ENCODE measurements around the gene FAM24B.

FAM24B gene, protein sequence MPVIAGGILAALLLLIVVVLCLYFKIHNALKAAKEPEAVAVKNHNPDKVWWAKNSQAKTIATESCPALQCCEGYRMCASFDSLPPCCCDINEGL

DNA sequence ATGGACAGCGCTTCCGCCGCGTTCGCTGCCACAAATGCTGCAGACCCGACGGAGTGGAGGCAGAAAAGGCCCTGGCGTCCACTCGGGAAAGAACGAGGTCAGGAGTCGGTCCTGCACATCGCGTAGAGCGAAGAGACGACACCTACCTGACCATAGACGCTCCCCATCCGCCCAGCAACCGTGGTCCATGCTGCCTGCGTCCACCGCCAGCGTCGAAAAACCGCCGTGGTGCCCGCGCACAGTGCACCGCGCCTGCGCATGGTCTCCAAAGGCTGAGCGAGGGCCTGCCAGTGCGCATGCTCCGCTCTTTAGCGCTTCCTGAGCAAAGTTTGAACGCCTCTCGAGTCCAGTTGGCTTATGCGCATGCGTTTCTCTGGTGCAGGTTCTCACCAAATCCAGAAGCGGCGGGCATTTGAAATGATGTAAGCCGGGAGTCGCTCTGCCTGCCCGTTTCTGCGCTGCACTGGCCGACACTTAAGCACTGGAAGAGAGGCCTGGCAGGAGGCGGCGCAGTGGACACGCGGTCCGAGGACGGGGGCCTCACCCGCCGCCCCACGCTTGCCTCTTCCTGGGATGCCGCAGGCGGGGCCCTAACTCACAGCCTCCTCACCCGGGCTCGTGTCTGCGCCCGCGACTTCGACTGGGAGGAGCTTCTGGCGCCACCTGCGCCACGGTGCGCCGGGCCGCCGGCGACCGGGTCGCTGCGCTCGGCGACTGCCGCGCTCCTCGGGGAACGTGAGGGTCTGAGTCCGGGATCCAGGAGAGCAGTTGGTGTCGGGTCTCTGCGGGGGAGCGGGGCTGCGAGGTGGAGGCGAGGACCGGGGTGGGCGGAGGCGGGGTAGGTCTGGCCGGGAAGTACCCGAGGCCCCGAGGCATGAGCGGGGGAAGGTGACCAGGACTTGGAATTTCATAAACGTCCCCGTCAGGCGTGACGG, at the start of gene FAM24B:
FAM24B (minus strand) TSS at position 243 of the 935 bp plus-strand sequence. CDS start 29,066 bp downstream, outside the sequence.
- TF ChIP-seq GATA2 (IDR thresholded peaks at IDR 0.05; ENCODE audit: low read depth, low read length) = no peak
- no peak for TF ChIP-seq GATA3 (IDR thresholded peaks at IDR 0.05; ENCODE audit: low read depth, low read length)

DNA sequence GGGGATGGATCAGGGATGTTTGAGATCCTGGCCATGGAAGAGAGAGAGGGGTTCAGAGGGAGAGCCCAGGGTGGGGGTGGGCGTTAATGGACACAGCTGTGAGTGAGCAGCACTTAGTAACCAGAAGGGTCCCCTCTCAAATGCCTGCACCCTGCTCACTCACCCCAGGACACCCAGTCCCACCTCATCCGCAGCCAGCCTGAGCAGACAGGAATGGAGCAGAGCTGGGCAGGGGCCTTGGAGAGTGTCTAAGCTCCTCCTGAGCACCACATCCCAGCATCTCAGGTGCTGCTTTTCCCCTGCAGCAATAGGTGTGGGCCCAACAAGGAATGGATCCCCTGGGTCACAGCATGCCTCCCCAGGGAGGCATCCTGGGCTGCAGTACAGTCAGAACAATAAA, 36.3 kb upstream of the FAM24B start:
- no peak for TF ChIP-seq GATA2 (IDR thresholded peaks at IDR 0.05; ENCODE audit: low read depth, low read length)
- no peak for TF ChIP-seq GATA3 (IDR thresholded peaks at IDR 0.05; ENCODE audit: low read depth, low read length)

DNA sequence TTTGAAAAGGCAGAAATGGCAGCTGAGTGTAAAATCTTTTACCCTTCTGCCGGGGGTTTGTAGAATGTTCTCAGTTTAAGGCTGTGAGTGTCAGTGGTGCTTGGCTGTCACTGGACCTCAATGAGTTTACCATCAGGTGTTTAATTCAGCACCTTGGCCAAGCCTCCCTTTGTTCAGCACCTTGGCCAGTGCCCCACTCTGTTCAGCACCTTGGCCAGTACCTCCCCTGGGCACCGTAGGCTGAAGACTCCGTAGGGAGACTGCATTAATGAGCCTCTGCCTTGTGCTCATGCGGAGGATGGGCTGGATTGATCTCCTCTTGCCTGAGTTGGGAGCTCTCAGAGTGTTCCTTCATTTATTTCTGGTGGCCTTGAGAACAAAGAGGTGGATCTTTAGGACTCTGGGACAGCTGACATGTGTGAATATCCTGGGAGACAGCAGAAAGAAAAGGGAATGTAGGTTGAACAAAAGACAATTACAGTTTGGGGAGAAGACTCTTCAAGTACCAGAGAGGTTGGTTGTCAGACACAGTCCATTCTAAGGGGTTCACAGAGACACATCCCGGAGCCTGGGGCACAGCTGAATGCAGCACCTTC, 32.6 kb upstream of the FAM24B start:
- TF ChIP-seq GATA2 (IDR thresholded peaks at IDR 0.05; ENCODE audit: low read depth, low read length) (no peak), GATA3 (IDR thresholded peaks at IDR 0.05; ENCODE audit: low read depth, low read length) (no peak)

DNA sequence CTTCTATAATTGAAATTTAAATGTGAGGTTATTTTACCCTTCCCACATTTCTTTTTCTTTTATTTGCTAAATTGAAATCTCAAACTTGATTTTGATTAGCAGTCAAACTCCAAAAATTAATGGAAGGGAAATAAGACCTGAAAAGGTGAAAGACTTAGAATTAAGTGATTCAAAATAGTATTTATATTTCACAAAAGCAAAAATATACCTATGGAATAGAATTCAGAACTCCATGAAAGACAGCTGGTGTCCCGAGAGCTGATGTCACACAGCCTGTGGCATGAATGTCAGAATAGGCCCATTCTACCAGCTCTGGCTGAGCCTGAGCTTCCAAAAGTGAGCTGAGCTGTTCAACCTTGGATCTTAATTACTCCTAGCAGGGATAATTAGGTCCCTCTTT, 30.9 kb upstream of the FAM24B start, which contains the start of gene FAM24A:
FAM24A (plus strand) TSS at position 301 of the 400 bp plus-strand sequence. CDS start 1,025 bp downstream, outside the sequence.
- TF ChIP-seq GATA3 (IDR thresholded peaks at IDR 0.05; ENCODE audit: low read depth, low read length) (no peak), GATA2 (IDR thresholded peaks at IDR 0.05; ENCODE audit: low read depth, low read length) (no peak)

DNA sequence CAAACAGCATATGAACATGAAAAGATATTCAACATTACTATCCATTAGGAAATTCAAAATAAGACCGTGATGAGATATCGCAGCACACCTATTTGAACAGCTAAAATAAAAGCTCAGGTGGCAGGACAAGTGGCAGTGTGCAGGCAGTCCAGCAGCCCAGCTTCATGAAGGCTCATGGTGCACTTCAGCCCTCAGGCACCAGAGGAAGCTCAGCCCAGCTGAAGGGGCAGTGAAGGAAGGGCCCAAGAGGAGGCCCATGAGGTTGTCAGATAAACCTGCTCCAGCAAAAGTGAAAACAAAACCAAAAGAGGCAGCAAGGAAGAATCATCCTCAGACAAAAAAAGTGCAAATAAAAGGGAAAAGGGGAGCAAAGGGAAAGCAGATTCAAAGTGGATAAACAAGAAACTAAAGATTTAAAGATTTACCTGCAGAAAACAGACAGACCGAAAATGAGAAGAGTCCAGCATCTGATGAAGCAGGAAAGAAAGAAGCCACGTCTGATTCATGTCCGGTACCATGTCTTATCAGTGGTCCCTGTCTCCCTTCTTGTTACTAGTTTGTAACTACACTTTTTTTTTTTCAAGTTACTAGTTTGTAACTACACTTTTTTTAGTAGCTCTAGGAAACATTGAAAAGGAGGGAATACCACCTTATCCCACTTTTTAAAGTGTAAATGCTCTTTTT, 15.0 kb upstream of the FAM24B start:
- no peak for TF ChIP-seq GATA3 (IDR thresholded peaks at IDR 0.05; ENCODE audit: low read depth, low read length)
- TF ChIP-seq GATA2 (IDR thresholded peaks at IDR 0.05; ENCODE audit: low read depth, low read length) = no peak

DNA sequence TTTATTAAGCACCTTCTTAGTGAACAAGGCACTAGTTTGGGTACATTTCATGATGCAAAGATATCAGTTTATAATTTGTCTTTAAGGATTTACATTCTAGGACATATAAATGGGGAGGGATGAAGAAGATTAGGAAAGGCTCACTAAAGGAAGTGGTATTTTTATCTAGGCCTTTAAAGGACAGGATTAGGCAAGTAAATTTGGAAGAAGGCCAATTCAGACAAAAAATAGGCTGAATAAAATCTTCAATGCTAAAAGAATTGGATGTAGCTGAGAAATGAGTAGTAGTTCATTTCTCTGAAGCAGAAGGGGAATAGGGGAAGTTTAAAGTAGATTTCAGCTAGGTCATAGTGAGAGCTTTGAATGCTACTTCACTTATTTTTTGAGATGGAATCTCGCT, 4.8 kb upstream of the FAM24B start:
- TF ChIP-seq GATA2 (IDR thresholded peaks at IDR 0.05; ENCODE audit: low read depth, low read length) = no peak
- no peak for TF ChIP-seq GATA3 (IDR thresholded peaks at IDR 0.05; ENCODE audit: low read depth, low read length)

DNA sequence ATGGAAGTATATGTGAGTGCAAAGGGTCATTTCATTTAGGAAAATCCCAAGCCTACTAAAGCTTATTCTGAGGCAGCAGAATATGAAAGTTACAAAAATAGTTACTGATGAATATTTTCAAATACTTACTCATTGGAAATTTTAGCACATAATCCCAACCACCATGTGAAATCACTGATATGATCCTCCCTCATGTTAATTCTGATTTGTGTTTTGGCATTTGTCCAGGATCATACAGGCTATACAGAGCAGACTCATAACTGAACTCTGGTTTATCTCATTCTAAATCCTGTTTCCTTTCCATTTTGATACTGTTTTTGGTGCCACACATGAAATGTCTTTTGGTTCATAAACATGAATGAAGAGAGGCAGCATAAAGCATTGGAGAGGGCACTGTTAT, 3.4 kb upstream of the FAM24B start:
- TF ChIP-seq GATA3 (IDR thresholded peaks at IDR 0.05; ENCODE audit: low read depth, low read length) (no peak), GATA2 (IDR thresholded peaks at IDR 0.05; ENCODE audit: low read depth, low read length) (no peak)

DNA sequence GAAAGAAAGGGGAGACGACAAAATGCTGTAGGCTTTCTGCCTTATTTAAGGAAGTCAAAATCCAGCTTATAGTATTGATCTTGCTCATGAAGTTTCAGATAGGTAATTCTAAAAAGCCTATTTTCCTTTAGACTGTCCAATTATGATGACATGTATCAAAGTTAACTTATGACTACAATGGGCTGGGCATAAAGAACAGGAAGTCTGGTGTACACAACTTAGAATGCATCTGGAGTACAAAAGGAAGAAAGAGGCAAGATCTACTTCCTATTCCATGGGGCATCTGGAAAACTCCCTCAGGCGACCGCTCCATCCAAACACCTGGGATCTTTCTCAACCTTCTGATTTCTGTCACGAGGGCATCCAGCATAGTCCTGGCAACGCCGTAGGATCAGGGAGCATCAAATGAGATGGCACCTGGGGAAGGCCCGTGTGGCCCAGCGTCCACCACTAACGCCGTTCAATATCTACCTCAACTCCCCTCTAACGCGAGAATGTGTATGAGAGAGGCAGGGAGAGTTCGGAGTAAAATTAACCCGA, 512 bp downstream of the FAM24B start:
- TF ChIP-seq GATA3 (IDR thresholded peaks at IDR 0.05; ENCODE audit: low read depth, low read length) (no peak), GATA2 (IDR thresholded peaks at IDR 0.05; ENCODE audit: low read depth, low read length) (no peak)

DNA sequence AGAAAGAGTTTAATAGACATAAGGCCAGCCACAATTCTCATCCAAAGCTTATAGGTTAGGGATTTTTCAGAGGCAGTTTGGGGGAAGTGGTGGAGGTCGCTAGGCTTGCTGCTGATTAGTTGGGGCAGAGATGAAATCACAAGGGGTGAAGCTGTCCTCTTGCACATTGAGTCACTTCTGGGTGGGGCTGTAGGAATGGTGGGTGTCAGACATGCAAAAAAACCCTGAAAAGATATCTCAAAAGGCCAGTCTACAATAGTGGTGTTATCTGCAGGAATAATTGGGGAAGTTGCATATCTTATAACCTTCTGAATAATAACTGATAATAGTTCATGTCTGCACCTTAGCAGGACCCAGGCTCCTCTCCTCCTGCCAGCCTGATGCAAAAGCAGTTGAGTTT, 2.1 kb downstream of the FAM24B start:
- TF ChIP-seq GATA3 (IDR thresholded peaks at IDR 0.05; ENCODE audit: low read depth, low read length) = no peak
- TF ChIP-seq GATA2 (IDR thresholded peaks at IDR 0.05; ENCODE audit: low read depth, low read length) = no peak

DNA sequence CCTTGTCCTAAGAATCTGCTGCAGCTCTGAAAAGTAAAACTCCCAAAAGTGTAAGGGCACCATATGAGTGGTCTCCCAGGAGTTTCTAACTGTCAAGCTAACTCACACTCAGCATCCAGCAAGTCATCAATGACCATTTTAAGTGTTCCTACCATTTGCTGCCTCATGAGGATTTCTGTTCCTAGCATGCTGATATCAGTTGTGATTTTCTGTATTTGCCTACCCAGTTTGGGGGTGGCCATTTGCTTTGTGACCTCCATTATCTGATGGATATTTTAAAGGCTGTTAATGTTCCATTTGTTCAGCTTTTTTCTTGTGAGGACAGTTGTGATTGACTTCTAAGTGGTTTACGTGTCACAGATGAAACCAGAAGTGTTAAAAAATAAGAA, 2.9 kb downstream of the FAM24B start:
- TF ChIP-seq GATA3 (IDR thresholded peaks at IDR 0.05; ENCODE audit: low read depth, low read length) (no peak), GATA2 (IDR thresholded peaks at IDR 0.05; ENCODE audit: low read depth, low read length) (no peak)

DNA sequence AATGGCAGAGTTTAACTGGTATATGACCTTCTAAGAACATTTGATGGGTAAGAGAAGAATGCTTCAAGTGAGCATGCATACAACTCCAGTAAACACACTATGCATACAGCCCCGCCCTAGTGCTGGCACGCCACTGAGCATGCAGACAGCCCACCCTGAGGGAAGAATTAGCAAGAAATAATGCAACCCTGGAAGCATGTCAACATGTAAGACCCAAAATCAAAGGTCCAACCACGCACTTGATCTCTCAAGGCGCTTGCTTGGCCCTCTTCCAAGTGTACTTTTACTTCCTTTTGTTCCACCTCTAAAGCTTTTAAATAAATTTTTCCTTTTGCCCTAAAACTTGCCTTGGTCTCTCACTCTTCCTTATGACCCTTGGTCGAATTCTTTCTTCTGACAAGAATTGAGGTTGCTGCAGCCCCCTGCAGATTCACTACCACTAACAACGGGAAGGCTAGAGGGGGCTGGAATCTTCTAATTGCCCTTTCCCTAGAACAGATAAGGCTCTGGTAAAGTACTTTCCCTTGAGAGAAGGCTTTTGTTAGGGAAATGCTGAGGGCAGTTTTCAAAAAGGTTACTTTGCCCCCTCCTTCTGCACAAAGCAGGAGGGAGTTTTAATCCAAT, 3.4 kb downstream of the FAM24B start:
- TF ChIP-seq GATA2 (IDR thresholded peaks at IDR 0.05; ENCODE audit: low read depth, low read length) (no peak), GATA3 (IDR thresholded peaks at IDR 0.05; ENCODE audit: low read depth, low read length) (no peak)

DNA sequence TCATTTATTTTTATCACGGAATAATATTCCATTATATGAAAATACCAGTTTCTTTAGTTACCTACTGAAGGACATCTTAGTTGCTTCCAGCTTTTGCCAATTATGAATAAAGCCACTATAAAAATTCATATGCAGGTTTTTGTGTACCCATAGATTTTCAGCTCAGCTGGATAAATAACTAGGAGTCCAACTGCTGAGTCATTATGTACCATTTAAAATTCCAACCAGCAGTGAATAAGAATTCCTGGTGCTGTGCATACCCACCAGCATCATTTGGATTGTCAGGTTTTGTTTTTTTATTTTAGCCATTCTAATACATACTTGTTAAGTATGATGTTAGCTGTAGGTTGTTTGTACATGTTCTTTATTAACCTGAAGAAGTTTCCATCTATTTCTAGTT, 14.5 kb downstream of the FAM24B start:
- TF ChIP-seq GATA3 (IDR thresholded peaks at IDR 0.05; ENCODE audit: low read depth, low read length) (no peak), GATA2 (IDR thresholded peaks at IDR 0.05; ENCODE audit: low read depth, low read length) (no peak)

DNA sequence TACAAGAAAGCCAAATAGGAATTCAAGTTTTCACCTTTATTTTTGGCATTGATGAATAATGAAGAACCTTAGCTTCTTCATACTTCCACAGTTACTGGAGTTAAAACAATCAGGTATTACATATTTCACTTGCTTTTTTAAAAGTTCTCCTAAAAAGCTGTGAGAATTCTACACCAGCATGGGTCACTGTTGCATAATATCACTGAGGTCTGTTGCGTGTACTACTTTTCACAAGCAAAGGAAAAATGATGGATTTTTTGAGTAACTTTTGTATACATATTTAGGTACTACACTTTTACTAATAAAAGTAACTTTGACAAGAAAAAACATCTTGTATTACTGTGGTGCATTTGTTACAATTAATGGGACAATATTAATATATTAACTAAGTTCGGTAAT, 15.2 kb downstream of the FAM24B start:
- TF ChIP-seq GATA2 (IDR thresholded peaks at IDR 0.05; ENCODE audit: low read depth, low read length) = no peak
- no peak for TF ChIP-seq GATA3 (IDR thresholded peaks at IDR 0.05; ENCODE audit: low read depth, low read length)
